HEK293 (cell line): ENCODE results near the gene SLC10A7.

ENCODE experiments used
- CTCF ChIP-seq: fragments of 450-650 bp; formaldehyde crosslinking; IDR thresholded peaks from 2 replicates; pipeline ENCODE4 v1.5.1; 2016; ENCODE audit warnings: missing biosample characterization, missing genetic modification characterization
- PRDM10 ChIP-seq: fragments of 450-650 bp; formaldehyde crosslinking; IDR thresholded peaks from 2 replicates; pipeline ENCODE4 v1.5.1; 2016; ENCODE audit warnings: missing biosample characterization, missing genetic modification characterization
- REST ChIP-seq: fragments of 450-650 bp; formaldehyde crosslinking; IDR thresholded peaks from 2 replicates; pipeline ENCODE4 v1.5.1; 2016; ENCODE audit warnings: missing biosample characterization, missing genetic modification characterization
- YY1 ChIP-seq: fragments of 450-650 bp; formaldehyde crosslinking; IDR thresholded peaks from 2 replicates; pipeline ENCODE4 v1.5.1; 2018; ENCODE audit warnings: missing biosample characterization, missing genetic modification characterization
- ZBTB20 ChIP-seq: fragments of 450-650 bp; formaldehyde crosslinking; IDR thresholded peaks from 2 replicates; pipeline ENCODE4 v1.5.1; 2016; ENCODE audit warnings: missing biosample characterization, missing genetic modification characterization
- ZNF280C ChIP-seq: fragments of 450-650 bp; formaldehyde crosslinking; IDR thresholded peaks from 2 replicates; pipeline ENCODE4 v1.5.1; 2016; ENCODE audit warnings: missing biosample characterization, missing genetic modification characterization
- ZNF292 ChIP-seq: fragments of 450-650 bp; formaldehyde crosslinking; IDR thresholded peaks from 2 replicates; pipeline ENCODE4 v1.5.1; 2016; ENCODE audit warnings: low read depth, missing biosample characterization, missing genetic modification characterization, borderline replicate concordance
- ZNF302 ChIP-seq: fragments of 450-650 bp; formaldehyde crosslinking; IDR thresholded peaks from 2 replicates; pipeline ENCODE4 v1.5.1; 2016; ENCODE audit warnings: missing biosample characterization, missing genetic modification characterization, low read depth
- ZNF580 ChIP-seq: fragments of 450-650 bp; formaldehyde crosslinking; IDR thresholded peaks from 2 replicates; pipeline ENCODE4 v1.5.1; 2016; ENCODE audit warnings: missing biosample characterization, missing genetic modification characterization
- ZNF585B ChIP-seq: fragments of 450-650 bp; formaldehyde crosslinking; IDR thresholded peaks from 2 replicates; pipeline ENCODE4 v1.5.1; 2016; ENCODE audit warnings: missing biosample characterization, missing genetic modification characterization
- ZNF670 ChIP-seq: fragments of 450-650 bp; formaldehyde crosslinking; IDR thresholded peaks from 2 replicates; pipeline ENCODE4 v1.5.1; 2016; ENCODE audit warnings: missing biosample characterization, missing genetic modification characterization, low read depth
- ZSCAN18 ChIP-seq: fragments of 450-650 bp; formaldehyde crosslinking; IDR thresholded peaks from 2 replicates; pipeline ENCODE4 v1.5.1; 2016; ENCODE audit warnings: missing biosample characterization, missing genetic modification characterization
- ZSCAN30 ChIP-seq: fragments of 450-650 bp; IDR thresholded peaks from 2 replicates; pipeline ENCODE4 v1.5.1; 2018; ENCODE audit warnings: missing biosample characterization, mild to moderate bottlenecking, missing genetic modification characterization, moderate library complexity

GRCh38 chr4:146317783-146318182 lies 204.0 kb downstream of the SLC10A7 start:
- TF ChIP-seq ZSCAN30 (tag by site-specific recombination), result no peak
- no peak for TF ChIP-seq CTCF
- TF ChIP-seq PRDM10, result no peak
- TF ChIP-seq ZSCAN18, result no peak
- no peak for TF ChIP-seq ZNF670
- no peak for TF ChIP-seq ZNF302 (tag by site-specific recombination)
- TF ChIP-seq YY1, result no peak
- no peak for TF ChIP-seq REST (tag by site-specific recombination)
- TF ChIP-seq ZBTB20 (tag by site-specific recombination), result no peak
- no peak for TF ChIP-seq ZNF585B
- TF ChIP-seq ZNF292 (tag by site-specific recombination), result no peak
- TF ChIP-seq ZNF280C, result no peak
- no peak for TF ChIP-seq ZNF580 (tag by site-specific recombination)
